CD4-positive, alpha-beta memory T cell (primary cell): ENCODE measurements around the gene ATRNL1. TPM values are rescaled to one million over a fixed set of nuclear protein-coding genes. Genes with fewer than 3 reads are reported as not detected.

ENCODE experiments used
- CTCF ChIA-PET: fragments of 350-600 bp; sonication (Branson Sonifier 250); formaldehyde crosslinking; loops from one replicate; lab custom pipeline; 2021; ENCODE audit warnings: inconsistent platforms; ENCODE audit not compliant: partially characterized antibody; lab: Charles Lee
- POLR2A ChIA-PET: fragments of 350-600 bp; sonication (Branson Sonifier 250); formaldehyde crosslinking; loops from one replicate; lab custom pipeline; 2021; ENCODE audit not compliant: partially characterized antibody; lab: Charles Lee
- DNase-seq, 5 donors: peaks; one replicate each; pipeline versions ENCODE4 v3.0.0 to v3.0.0-alpha.2; 2020 to 2022; ENCODE audit warnings: mixed read lengths in 1 of 5
- H3K27ac ChIP-seq: one replicate; pipeline ENCODE4 v1.7.0; 2013; ENCODE audit warnings: low read depth, low read length
- H3K27me3 ChIP-seq: 2 replicates; pipeline ENCODE4 v1.7.0; 2013; ENCODE audit warnings: mild to moderate bottlenecking, low read length, moderate library complexity; ENCODE audit not compliant: insufficient read depth
- H3K36me3 ChIP-seq: 2 replicates; pipeline ENCODE4 v1.7.0; 2013; ENCODE audit warnings: mild to moderate bottlenecking, low read length, moderate library complexity; ENCODE audit not compliant: insufficient read depth
- H3K4me1 ChIP-seq: 2 replicates; pipeline ENCODE4 v1.7.0; 2013; ENCODE audit warnings: mild to moderate bottlenecking, low read length, moderate library complexity; ENCODE audit not compliant: insufficient read depth
- H3K4me3 ChIP-seq, 2 donors: one replicate each; pipeline ENCODE4 v1.7.0; 2013; ENCODE audit warnings: low read length in 2 of 2, mild to moderate bottlenecking in 1 of 2
- H3K9me3 ChIP-seq, 2 donors: one replicate each; pipeline ENCODE4 v1.7.0; 2013; ENCODE audit warnings: low read length in 2 of 2, control low read depth in 1 of 2; ENCODE audit not compliant: control insufficient read depth in 1 of 2
- H3K27ac Mint-ChIP-seq, 7 donors: one replicate each; pipeline ENCODE4 v1.8.0; 2020 to 2021; ENCODE audit warnings: mixed read lengths in 7 of 7, mild to moderate bottlenecking in 6 of 7, inconsistent platforms in 3 of 7, moderate library complexity in 3 of 7
- H3K27me3 Mint-ChIP-seq, 2 donors: one replicate each; pipeline ENCODE4 v1.8.0; 2020 to 2021; ENCODE audit warnings: mixed read lengths in 2 of 2
- H3K36me3 Mint-ChIP-seq, 2 donors: one replicate each; pipeline ENCODE4 v1.8.0; 2020 to 2021; ENCODE audit warnings: mixed read lengths in 2 of 2, inconsistent platforms in 1 of 2, mild to moderate bottlenecking in 1 of 2
- H3K4me1 Mint-ChIP-seq, 4 donors: one replicate each; pipeline ENCODE4 v1.8.0; 2020 to 2021; ENCODE audit warnings: mixed read lengths in 4 of 4, mild to moderate bottlenecking in 1 of 4
- H3K4me3 Mint-ChIP-seq, 8 donors: one replicate each; pipeline ENCODE4 v1.8.0; 2020 to 2021; ENCODE audit warnings: mixed read lengths in 8 of 8, mild to moderate bottlenecking in 7 of 8, moderate library complexity in 6 of 8, inconsistent platforms in 3 of 8
- H3K9me3 Mint-ChIP-seq, 8 donors: one replicate each; pipeline ENCODE4 v1.8.0; 2020 to 2021; ENCODE audit warnings: mixed read lengths in 8 of 8, mild to moderate bottlenecking in 5 of 8, inconsistent platforms in 3 of 8, moderate library complexity in 1 of 8
- intact Hi-C: fragments of 100-400 bp; cut with micrococcal nuclease; formaldehyde crosslinking; loops from one replicate; pipeline ENCODE4 v1.15.1; 2023
- polyA plus RNA-seq, 2 donors: library from polyadenylated mRNA; unstranded; fragments of 300-500 nt; fragmentation: Illumina TruSeq; gene quantifications; one replicate each; pipeline ENCODE4 v1.2.3, GENCODE V29; 2021
- total RNA-seq, 2 experiments: library from RNA; stranded (reverse); gene quantifications; one replicate each; pipeline ENCODE4 v1.2.3, GENCODE V29; 2021

ATRNL1 gene
- total and polyA plus RNA-seq, 4 experiments from 2014 or later: 0.23 to 0.50 TPM; not detected in 2

- no peak overlapping the region for H3K4me3 ChIP-seq
- Mint-ChIP-seq H3K36me3 (no peaks in the 10 kb centered on the region), H3K9me3 (peaks cover 6 to 28% (median 15%) of the 10 kb centered on the region in 8 donors), H3K27me3 (no peaks in the 10 kb centered on the region), H3K4me3 (no peak overlapping the region), H3K4me1 (no peaks in the 10 kb centered on the region), H3K27ac (no peak overlapping the region)
- intact Hi-C loops: no loop called here
- no peak overlapping the region for H3K27ac ChIP-seq
- no peak for DNase-seq
- no peaks in the 10 kb centered on the region for H3K4me1 ChIP-seq
- H3K9me3 ChIP-seq: no peaks in the 10 kb centered on the region
- POLR2A ChIA-PET: no interaction called here
- no peaks in the 10 kb centered on the region for H3K36me3 ChIP-seq
- CTCF ChIA-PET: no interaction called here
- no peaks in the 10 kb centered on the region for H3K27me3 ChIP-seq
Observed at GRCh38 chr10:115409347-115409746, 316.2 kb downstream of the ATRNL1 start.

GRCh38 chr10:115417585-115418265, 324.6 kb downstream of the ATRNL1 start:
- no peaks in the 10 kb centered on the region for H3K27me3 Mint-ChIP-seq
- H3K4me3 Mint-ChIP-seq: no peak overlapping the region
- H3K27ac Mint-ChIP-seq: no peak overlapping the region
- intact Hi-C loops: no loop called here
- no peak overlapping the region for H3K4me3 ChIP-seq
- H3K4me1 Mint-ChIP-seq: no peaks in the 10 kb centered on the region
- no peaks in the 10 kb centered on the region for H3K36me3 ChIP-seq
- peaks cover 0 to 21% (median 13%) of the 10 kb centered on the region in 8 donors for H3K9me3 Mint-ChIP-seq
- POLR2A ChIA-PET: no interaction called here
- H3K27me3 ChIP-seq: no peaks in the 10 kb centered on the region
- no peak for DNase-seq
- no peaks in the 10 kb centered on the region for H3K36me3 Mint-ChIP-seq
- H3K9me3 ChIP-seq: no peaks in the 10 kb centered on the region
- H3K27ac ChIP-seq: no peak overlapping the region
- CTCF ChIA-PET: no interaction called here
- H3K4me1 ChIP-seq: no peaks in the 10 kb centered on the region

GRCh38 chr10:115422624-115423023, 329.5 kb downstream of the ATRNL1 start:
- Histone ChIP-seq H3K36me3 (no peaks in the 10 kb centered on the region), H3K9me3 (no peaks in the 10 kb centered on the region), H3K4me1 (no peaks in the 10 kb centered on the region), H3K27me3 (no peaks in the 10 kb centered on the region), H3K27ac (no peak overlapping the region), H3K4me3 (no peak overlapping the region)
- intact Hi-C loops: no loop called here
- no peak for DNase-seq
- H3K27me3 Mint-ChIP-seq: no peaks in the 10 kb centered on the region
- H3K9me3 Mint-ChIP-seq: peaks cover 0 to 23% (median 11%) of the 10 kb centered on the region in 8 donors
- H3K4me1 Mint-ChIP-seq: no peaks in the 10 kb centered on the region
- ChIA-PET CTCF (no interaction called here), POLR2A (no interaction called here)
- H3K4me3 Mint-ChIP-seq: no peak overlapping the region
- H3K36me3 Mint-ChIP-seq: no peaks in the 10 kb centered on the region
- no peak overlapping the region for H3K27ac Mint-ChIP-seq

GRCh38 chr10:115427611-115428010, 334.4 kb downstream of the ATRNL1 start:
- no peak overlapping the region for H3K27ac ChIP-seq
- Mint-ChIP-seq H3K4me1 (no peaks in the 10 kb centered on the region), H3K27ac (no peak overlapping the region), H3K9me3 (peaks cover 0 to 5% (median under 1%) of the 10 kb centered on the region in 8 donors), H3K4me3 (no peak overlapping the region), H3K27me3 (no peaks in the 10 kb centered on the region), H3K36me3 (no peaks in the 10 kb centered on the region)
- H3K4me1 ChIP-seq: no peaks in the 10 kb centered on the region
- CTCF ChIA-PET: no interaction called here
- H3K36me3 ChIP-seq: no peaks in the 10 kb centered on the region
- H3K4me3 ChIP-seq: no peak overlapping the region
- no peak for DNase-seq
- POLR2A ChIA-PET: no interaction called here
- H3K9me3 ChIP-seq: no peaks in the 10 kb centered on the region
- no peaks in the 10 kb centered on the region for H3K27me3 ChIP-seq
- intact Hi-C loops: no loop called here

GRCh38 chr10:115432188-115432819, 339.1 kb downstream of the ATRNL1 start:
- no peaks in the 10 kb centered on the region for H3K36me3 Mint-ChIP-seq
- H3K27ac Mint-ChIP-seq: no peak overlapping the region
- H3K4me1 ChIP-seq: no peaks in the 10 kb centered on the region
- no peak overlapping the region for H3K27ac ChIP-seq
- intact Hi-C loops: no loop called here
- H3K9me3 Mint-ChIP-seq: peaks cover 0 to 7% (median 3%) of the 10 kb centered on the region in 8 donors
- no peak overlapping the region for H3K4me3 Mint-ChIP-seq
- no peak overlapping the region for H3K4me3 ChIP-seq
- H3K4me1 Mint-ChIP-seq: no peaks in the 10 kb centered on the region
- DNase-seq: no peak
- H3K36me3 ChIP-seq: no peaks in the 10 kb centered on the region
- H3K27me3 Mint-ChIP-seq: no peaks in the 10 kb centered on the region
- H3K27me3 ChIP-seq: no peaks in the 10 kb centered on the region
- H3K9me3 ChIP-seq: no peaks in the 10 kb centered on the region
- ChIA-PET POLR2A (no interaction called here), CTCF (no interaction called here)

GRCh38 chr10:115436999-115437398, 343.8 kb downstream of the ATRNL1 start:
- no peak overlapping the region for H3K4me3 Mint-ChIP-seq

GRCh38 chr10:115441907-115442545, 348.9 kb downstream of the ATRNL1 start:
- ChIA-PET POLR2A (no interaction called here), CTCF (no interaction called here)
- H3K9me3 Mint-ChIP-seq: peaks cover 0 to 5% (median under 1%) of the 10 kb centered on the region in 8 donors
- no peak overlapping the region for H3K27ac Mint-ChIP-seq
- H3K27ac ChIP-seq: no peak overlapping the region
- H3K4me1 Mint-ChIP-seq: no peaks in the 10 kb centered on the region
- H3K27me3 ChIP-seq: no peaks in the 10 kb centered on the region
- no peak overlapping the region for H3K4me3 Mint-ChIP-seq
- H3K27me3 Mint-ChIP-seq: no peaks in the 10 kb centered on the region
- H3K36me3 ChIP-seq: no peaks in the 10 kb centered on the region
- H3K4me1 ChIP-seq: no peaks in the 10 kb centered on the region
- no peaks in the 10 kb centered on the region for H3K9me3 ChIP-seq
- no peak overlapping the region for H3K4me3 ChIP-seq
- intact Hi-C loops: no loop called here
- H3K36me3 Mint-ChIP-seq: no peaks in the 10 kb centered on the region
- no peak for DNase-seq

More at GRCh38 chr10:115436999-115437398, 343.8 kb downstream of the ATRNL1 start:
- Mint-ChIP-seq H3K27me3 (no peaks in the 10 kb centered on the region), H3K27ac (no peak overlapping the region), H3K4me1 (no peaks in the 10 kb centered on the region), H3K9me3 (peaks cover 0 to 6% (median 2%) of the 10 kb centered on the region in 8 donors), H3K36me3 (no peaks in the 10 kb centered on the region)
- Histone ChIP-seq H3K27ac (no peak overlapping the region), H3K4me3 (no peak overlapping the region), H3K27me3 (no peaks in the 10 kb centered on the region), H3K36me3 (no peaks in the 10 kb centered on the region), H3K9me3 (no peaks in the 10 kb centered on the region), H3K4me1 (no peaks in the 10 kb centered on the region)
- CTCF ChIA-PET: no interaction called here
- POLR2A ChIA-PET: no interaction called here
- intact Hi-C loops: no loop called here
- DNase-seq: no peak
